HG03039 (cell line): ENCODE data around the gene OR6B3.
"Not testable (repeated sequence)": the region's sequence is repeated elsewhere in the genome, so short reads cannot be mapped to it uniquely, and the experiment has no call there.

Source experiments
- ATAC-seq: cut with Tn5 transposase; IDR thresholded peaks from one replicate; pipeline ENCODE4 v1.9.1; 2021; ENCODE audit warnings: mild to moderate bottlenecking, moderate library complexity; ENCODE audit not compliant: unreplicated experiment

OR6B3 gene

GRCh38 chr2:240044096-240044495, 9.2 kb downstream of the OR6B3 start:
- ATAC-seq = not testable (repeated sequence)

- ATAC-seq = no peak
These were observed 9.9 kb downstream of the OR6B3 start for GRCh38 chr2:240043279-240043989.

- ATAC-seq = no peak
These were observed 10.6 kb downstream of the OR6B3 start for GRCh38 chr2:240042740-240043139.

- no peak for ATAC-seq
These were observed 12.0 kb downstream of the OR6B3 start for GRCh38 chr2:240041363-240041762.

- ATAC-seq = no peak
These were observed 16.0 kb downstream of the OR6B3 start for GRCh38 chr2:240037358-240037757.

GRCh38 chr2:240033330-240033678, 20.0 kb downstream of the OR6B3 start:
- ATAC-seq = no peak

GRCh38 chr2:240032406-240033329, 20.7 kb downstream of the OR6B3 start:
- no peak for ATAC-seq

- no peak for ATAC-seq
These were observed 22.8 kb downstream of the OR6B3 start, which contains the start of gene OR6B2 for GRCh38 chr2:240030379-240031094. Gene OR6B2 (minus strand): TSS chr2:240030429. CDS start chr2:240030429, 0 bp downstream.

- ATAC-seq = peak; percentile 15
These were observed 28.6 kb downstream of the OR6B3 start for GRCh38 chr2:240024766-240025165.

- no peak for ATAC-seq
These were observed 29.5 kb downstream of the OR6B3 start for GRCh38 chr2:240023792-240024191.

- no peak for ATAC-seq
These were observed 31.7 kb downstream of the OR6B3 start for GRCh38 chr2:240021488-240022104.

- no peak for ATAC-seq
These were observed 35.1 kb downstream of the OR6B3 start for GRCh38 chr2:240018071-240018750.

- no peak for ATAC-seq
These were observed 39.0 kb downstream of the OR6B3 start for GRCh38 chr2:240014327-240014726.

- ATAC-seq = no peak
These were observed 40.0 kb downstream of the OR6B3 start for GRCh38 chr2:240013343-240013742.

GRCh38 chr2:240002983-240003382, 50.3 kb downstream of the OR6B3 start:
- ATAC-seq = no peak

GRCh38 chr2:240000671-240001070, 52.6 kb downstream of the OR6B3 start:
- ATAC-seq = no peak

GRCh38 chr2:239997686-239998409, 55.5 kb downstream of the OR6B3 start:
- no peak for ATAC-seq
